Activated CD8-positive, alpha-beta memory T cell treated with anti-CD3 and anti-CD28 coated beads for 36 hours (primary cell): ENCODE measurements around the gene LDHD. TPM values are rescaled to one million over a fixed set of nuclear protein-coding genes. Genes with fewer than 3 reads are reported as not detected.

ENCODE experiments used
- total RNA-seq, 2 experiments: library from RNA; stranded (reverse); gene quantifications; one replicate each; pipeline ENCODE4 v1.2.3, GENCODE V29; 2021

LDHD gene
- total RNA-seq, 2 experiments from 2014 or later = not detected

Other genes starting within 250 kb of the LDHD start
- gene WDR59, start 131.7 kb downstream of the LDHD start, total RNA-seq = 10 to 100 TPM; 61.0 to 61.1 TPM
- gene ZNRF1, start 117.8 kb downstream of the LDHD start, total RNA-seq = 10 to 100 TPM; 13.0 to 13.2 TPM
- gene ZFP1, start 31.7 kb upstream of the LDHD start, total RNA-seq = 10 to 100 TPM; 13.1 to 19.3 TPM
- gene CTRB2, start 90.4 kb upstream of the LDHD start, total RNA-seq = not detected
- gene CTRB1, start 102.2 kb upstream of the LDHD start, total RNA-seq = not detected
- 1 to 10 TPM in 1 of 2 experiments, under 1 TPM in 1; 0.84 to 2.7 TPM for gene BCAR1, start 134.8 kb upstream of the LDHD start, total RNA-seq